Central memory CD4-positive, alpha-beta T cell (primary cell): ENCODE results near the gene CBY1.

ENCODE experiments used
- DNase-seq: peaks from one replicate; pipeline ENCODE4 v3.0.0; 2022

Gene CBY1

DNA sequence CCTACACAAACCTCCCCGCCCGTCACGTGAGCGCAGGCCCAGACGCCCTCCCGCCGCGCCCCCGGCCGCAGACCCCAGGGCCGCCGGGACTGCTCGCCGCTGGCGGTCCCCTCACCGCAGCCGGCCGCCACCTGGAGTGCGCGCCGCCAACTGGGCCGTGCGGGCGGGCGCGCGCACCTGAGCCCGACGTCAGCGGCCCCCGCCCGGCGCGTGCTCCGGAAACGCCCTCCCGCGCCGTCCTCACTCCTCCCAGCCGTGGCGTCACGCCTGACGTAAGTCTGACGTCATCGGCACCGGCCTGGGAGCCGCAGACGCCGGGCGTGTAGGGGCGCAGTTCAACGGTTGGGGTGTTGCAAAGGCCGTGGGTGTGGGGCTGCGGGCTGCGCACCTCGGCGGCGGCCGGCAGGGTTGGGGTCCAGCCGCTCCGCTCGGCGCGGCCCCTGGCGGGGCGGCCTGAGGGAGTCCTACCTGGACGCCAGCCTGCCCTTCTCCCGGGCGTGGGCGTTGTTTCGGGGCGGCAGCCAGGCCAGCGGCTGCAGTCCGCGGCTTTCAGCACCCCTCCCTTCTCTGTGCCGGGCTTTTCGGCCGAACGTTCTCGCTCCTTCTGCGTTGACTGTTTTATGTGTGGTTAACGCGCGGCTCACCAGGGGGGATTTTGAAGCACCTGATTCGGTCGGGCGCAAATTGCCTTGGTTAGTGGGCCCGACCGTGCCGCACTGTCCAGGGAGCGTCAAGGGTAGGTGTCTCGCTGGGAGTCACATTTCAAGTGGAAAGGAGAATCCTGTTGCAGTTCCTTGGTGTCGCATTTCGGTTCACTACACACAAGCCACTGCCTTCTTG lies 44.6 kb downstream of the CBY1 start, which contains the start of gene JOSD1:
TSS of gene JOSD1 (minus strand) at position 155 of the 840 bp plus-strand sequence. CDS start 956 bp downstream, outside the sequence.
- DNase-seq, result peak; percentile 99

DNA sequence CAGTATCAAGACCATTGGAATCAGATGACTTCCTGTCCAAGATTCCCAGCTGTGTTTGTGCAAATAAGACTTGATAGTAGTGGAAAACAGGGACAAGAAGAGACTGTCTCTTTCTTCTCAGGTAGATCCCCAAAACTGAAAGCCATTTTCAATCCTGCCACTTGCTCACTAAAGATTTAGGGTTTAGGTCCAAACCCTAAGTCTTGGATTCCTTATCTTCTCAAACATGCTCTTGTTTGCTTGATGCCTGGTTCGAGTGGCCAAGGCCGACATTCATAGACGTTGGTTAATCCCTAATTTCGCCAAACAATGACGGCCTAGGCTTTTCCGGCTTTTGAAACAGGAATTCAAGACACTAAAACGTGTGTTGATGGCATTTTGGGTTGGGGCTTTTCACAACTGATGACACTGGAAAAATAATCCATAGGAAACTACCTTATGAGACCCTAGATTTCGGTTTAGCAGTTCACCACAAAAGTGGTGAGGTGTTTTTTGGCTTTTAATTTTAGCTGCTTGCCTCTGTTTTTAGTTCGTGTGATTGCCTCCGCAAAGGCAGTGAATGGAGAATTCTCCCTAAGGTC lies 48.3 kb downstream of the CBY1 start:
- no peak for DNase-seq

DNA sequence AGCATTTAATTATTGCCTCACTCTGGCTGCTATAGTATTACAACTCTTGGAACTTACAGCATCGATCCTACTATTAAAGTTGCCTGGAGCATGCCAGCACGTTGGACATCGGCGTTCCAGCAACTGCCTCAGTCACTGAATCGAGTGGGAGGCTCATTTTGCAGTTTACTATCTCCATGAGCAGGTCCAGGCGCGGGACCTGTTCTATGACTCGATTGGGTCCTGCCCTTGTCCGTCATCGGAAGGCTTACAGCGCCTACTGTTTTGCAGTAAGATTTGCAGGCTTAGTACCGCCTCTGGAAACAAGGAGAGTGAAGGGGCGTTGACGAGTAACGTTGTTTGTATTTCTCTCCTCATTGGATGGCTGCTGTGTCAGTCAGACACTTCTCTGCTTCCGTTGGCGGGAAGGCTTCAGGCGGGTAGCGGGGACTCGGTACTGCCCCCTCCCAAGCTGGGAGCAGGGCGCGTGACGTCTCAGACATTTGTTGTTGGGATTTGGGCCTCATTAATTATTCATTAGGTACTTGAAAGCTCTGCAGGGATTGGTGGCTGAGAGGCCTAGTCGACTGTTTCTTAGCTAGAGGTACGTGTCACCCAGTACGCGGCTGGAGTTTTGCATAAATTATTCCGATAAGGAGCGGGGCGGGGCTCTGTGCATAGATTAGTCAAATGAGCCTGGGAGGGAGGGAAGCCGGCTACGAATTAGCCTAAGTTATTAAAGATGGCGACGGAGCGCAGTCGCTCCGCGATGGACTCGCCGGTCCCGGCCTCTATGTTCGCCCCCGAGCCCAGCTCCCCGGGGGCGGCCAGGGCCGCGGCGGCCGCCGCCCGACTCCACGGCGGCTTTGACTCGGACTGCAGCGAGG lies 49.0 kb downstream of the CBY1 start, which contains the start of gene GTPBP1:
TSS of gene GTPBP1 (plus strand) at position 710 of the 866 bp plus-strand sequence. CDS start at position 722, 12 bp downstream.
- DNase-seq, result peak; percentile 99

DNA sequence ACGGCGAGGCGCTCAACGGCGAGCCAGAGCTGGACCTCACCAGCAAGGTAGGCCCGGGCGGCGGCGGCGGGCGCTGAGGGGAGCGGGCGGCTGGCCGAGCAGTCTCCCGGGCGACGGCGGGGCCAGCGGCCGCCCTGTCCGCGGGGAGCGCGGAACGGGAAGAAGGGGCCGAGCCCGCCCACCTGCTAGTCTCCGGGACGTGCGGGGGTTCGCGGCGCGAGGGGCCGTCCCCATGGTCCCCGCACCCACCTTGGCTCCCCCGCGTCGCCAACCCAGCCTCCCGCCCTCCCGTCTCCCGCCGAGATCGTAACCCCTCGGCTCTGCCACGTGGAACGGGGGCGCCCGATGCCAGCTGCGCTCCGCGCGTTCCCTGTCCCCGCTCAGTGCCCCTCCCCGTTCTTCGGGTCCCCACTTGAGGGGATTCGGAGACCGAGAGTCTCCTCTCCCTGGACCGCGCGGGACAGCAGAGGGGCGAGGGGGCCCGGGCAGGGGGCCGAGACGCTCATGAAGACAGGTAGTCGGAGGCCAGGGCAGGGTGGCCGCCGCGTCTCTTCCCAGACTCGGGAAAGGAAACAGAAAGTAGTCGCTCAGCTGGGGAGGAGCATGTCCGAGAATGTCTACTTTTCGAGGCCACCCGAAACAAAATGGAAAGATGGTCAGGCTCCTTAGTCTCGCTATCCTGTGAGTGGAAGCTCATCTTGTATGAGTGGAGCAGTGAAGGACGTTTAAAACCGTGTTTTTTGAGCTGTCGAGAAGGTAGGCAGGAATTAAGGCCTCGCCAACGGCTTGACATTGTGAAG lies 49.9 kb downstream of the CBY1 start:
- peak; percentile 27 for DNase-seq

DNA sequence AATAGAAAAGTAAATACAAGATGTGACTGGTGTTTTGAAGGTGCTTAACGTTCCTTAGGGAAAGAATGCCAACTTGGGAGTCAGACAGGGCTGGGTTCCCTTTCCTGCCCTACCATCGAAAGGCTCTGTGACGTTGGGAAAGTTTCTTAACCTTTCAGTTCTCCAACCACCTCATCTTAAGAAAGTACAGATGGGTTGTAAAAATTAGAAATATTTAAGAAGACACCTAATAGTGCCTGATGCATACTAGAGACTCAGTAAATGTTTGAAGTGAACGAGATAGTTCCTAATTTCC lies 50.4 kb downstream of the CBY1 start:
- no peak for DNase-seq

DNA sequence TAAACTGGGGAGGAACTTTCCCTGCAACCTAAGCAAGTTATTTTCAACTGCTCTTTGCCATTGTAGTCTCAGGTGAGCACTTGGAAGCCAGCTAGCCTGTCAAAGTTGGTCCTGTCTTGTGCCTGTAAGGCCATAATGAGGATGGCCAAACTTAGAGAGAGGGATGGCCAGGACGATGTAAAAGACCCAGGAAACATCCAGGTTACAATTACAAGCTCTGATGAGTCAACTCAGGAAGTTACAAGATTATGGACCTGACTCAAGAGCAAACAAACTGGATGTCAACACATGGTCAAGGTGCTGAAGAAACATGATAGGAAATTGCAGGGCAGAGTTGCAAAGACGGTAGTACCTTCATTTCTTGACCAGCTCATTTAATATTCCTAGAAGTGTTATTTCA lies 50.9 kb downstream of the CBY1 start:
- no peak for DNase-seq

DNA sequence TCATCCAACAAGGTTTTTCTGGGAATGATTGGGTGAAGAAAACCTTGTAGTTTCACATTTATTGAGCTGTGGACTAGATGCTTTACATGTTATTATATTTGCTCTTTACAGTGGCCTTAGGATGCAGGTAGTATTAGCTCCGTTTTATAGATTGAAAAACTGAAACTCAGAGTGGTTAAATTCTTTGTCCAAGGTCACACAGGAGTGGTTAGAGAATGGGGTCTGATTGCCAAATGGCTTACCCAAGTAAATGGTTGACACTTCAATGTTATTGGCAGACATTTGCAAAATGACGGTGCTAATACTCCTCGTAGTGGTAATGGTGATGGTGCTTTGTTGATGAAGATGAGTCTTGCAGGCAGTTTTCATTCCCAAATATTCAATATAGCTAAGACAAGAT lies 51.5 kb downstream of the CBY1 start:
- DNase-seq, result no peak

DNA sequence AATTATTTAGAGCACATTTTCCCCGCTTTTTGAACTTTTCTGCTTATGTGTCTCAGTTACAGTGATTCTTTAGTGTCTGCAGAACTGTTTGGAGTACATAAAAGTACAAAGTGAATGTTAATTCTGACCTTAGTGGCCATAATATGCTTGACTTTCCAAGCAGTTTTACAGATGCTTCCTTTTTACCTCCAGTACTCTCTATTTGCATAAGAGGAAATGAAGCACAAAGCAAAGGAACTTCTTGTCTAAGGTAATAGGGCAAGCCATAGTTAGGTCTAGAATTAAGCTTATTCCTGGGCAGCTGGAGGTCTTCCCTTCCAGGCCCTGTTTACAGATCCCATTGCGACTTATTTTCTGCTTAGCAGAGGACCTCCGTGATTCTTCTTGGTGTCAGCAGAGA lies 52.9 kb downstream of the CBY1 start:
- DNase-seq, result no peak

DNA sequence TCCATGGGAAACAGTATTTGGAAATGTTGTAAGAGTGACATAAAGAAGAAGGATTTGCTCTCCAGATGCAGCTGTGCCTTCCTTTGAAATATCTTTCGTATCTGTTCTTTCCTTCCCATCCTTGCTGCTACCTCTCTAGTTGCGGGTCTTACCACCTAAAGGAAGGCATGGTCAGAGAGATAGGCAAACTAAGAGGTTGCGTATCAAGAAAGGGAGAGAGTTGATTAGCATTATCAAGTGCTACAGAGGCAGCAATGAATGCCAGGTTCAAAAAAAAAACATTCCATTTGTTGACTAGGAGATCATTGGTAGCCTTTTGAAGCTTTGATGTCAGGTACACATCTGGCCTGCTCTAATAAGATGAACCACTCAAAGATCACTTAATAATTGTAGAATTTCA lies 53.9 kb downstream of the CBY1 start:
- DNase-seq, result no peak

DNA sequence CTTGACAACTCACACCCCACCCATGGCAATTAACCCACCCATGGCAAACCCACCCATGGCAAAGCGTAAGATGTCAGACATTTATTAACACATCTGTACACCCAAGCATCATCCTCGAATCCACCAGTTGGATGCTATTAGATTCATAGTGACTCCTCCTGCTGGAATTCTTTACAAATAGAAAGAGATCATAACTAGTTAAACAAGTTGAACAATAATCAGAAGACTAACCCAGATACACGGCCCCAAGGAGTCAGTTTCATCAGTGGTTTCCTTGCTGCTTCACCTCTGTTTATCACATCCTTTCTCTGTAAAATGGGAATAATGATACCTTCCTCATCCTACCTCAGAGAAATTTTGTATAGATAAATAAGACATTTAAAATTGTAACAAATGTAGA lies 54.4 kb downstream of the CBY1 start:
- DNase-seq, result no peak

DNA sequence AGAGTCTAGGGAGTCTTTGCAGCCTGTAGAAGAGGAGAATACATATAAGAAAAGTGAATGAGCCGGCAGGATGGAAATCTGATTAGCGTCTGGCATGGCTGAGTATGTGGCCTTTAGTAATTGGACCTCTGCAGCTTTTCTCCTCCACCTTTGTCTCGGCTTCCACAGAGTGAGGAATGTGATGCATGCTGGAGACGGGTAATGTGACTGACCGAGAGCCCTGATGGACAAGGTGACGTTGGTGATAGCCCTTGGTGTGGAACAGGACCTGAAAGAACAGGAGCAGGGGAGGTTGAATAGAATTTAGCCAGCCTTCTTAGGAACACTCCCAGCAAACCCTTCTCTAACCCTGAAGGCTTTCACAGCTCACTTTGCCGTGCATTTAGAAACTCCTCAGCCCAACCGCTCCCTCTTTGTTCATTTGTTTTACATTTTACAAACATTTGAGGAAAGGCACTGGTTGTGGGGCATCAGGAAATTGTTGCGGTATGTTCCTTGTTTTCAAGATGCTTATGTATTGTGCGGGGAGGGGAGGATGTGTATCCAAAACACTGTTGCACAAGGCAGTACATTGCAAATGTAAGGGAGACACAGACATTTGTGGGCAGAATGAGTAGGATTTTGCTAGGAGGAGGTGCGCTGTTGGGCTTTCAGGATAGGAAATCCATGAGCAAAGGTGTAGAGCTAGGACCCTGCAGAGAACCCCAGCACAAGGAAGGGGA lies 56.2 kb downstream of the CBY1 start:
- DNase-seq, result no peak

DNA sequence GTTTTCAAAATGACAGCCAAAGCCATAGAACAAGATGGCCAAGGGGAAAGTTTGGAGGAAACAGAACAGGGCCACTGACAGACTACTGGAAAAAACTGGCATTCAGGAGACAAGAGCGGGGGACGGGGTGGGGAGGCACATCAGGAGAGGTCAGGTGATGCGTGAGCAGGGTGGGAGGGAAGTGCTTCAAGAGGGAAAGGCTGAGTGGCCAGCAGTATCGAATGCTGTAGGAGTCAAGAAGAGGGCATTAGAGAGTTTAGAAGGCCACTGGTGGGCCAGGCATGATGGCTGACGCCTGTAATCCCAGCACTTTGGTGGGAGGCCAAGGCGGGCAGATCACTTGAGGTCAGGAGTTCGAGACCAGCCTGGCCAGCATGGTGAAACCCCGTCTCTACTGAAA lies 57.5 kb downstream of the CBY1 start:
- no peak for DNase-seq

DNA sequence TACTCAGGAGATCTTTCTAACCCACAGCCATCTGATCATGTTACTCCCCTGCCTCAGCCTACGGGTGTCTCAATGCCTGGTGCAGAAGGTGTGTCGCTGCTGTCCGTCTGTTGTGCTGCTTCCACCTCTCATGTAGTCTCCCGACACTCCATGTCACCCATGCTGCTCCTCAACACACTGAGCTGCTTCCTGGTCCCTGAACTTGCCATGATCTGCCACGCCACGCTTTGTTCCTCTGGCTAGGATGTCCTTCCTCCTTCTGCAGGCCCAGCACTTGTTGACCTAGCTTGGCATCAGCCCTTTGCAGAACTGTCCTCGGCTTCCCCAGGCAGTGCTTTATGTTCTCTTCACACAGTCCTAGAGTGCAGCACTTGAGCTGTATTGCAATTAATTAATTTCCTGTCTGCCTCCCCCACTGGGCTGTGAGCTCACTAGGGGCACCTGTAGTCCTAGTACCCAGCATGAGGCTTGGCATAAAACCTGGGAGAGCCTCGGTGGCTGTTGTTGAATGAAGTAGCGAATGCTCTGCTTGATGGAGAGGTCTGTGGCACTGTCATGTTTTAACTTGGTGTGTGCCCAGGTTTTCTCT lies 58.8 kb downstream of the CBY1 start:
- no peak for DNase-seq

DNA sequence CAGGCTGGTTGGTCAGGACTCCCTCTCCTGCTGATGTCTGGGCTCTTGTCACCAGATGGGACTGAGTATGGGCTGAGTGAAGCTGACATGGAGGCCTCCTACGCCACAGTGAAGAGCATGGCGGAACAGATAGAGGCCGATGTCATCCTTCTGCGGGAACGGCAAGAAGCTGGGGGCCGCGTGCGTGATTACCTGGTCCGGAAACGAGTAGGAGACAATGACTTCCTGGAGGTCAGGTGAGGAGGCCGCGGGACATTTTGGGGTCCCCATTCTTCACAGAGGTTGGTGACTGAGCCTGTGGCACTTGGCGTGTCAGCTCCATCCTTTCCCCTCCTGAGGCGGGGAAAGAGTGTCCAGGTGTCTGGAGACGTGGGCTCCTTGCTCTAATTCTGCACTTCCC lies 59.4 kb downstream of the CBY1 start:
- DNase-seq, result no peak

DNA sequence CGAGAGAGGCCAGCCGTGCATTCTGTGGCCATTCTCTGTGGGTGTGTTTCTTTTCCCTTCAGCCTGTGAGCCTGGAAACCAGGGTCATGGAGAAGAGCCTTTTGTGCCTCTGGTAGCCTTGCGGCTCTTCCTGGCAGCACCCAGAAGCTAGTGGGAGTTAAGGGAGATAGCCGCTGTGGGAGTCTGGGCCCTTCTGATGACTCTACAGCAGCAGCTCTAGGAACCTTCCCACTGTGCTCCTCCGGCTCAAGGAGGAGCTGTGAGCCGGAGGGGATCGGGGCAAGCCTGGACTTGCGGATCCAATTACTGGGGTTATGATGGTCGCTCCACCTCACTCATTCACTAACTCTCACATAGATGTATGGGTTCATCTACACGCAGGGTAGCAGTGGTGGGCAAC lies 59.8 kb downstream of the CBY1 start:
- DNase-seq, result no peak

DNA sequence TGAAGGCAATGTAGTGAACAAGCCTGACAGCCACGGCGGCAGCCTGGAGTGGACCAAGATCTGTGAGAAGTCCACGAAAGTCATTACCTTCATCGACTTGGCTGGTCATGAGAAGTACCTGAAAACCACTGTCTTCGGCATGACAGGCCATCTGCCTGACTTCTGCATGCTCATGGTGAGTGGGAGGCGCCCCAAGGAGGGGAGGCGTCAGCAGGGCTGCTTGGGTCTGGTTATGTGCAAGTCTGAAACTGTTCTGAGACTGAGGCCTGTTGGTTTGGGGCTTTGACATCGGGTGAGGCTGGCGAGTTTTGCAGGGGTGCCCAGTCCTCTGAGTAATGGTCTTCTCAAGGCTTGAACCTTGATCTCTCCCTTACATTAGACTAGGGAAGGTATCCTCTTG lies 60.4 kb downstream of the CBY1 start:
- no peak for DNase-seq

DNA sequence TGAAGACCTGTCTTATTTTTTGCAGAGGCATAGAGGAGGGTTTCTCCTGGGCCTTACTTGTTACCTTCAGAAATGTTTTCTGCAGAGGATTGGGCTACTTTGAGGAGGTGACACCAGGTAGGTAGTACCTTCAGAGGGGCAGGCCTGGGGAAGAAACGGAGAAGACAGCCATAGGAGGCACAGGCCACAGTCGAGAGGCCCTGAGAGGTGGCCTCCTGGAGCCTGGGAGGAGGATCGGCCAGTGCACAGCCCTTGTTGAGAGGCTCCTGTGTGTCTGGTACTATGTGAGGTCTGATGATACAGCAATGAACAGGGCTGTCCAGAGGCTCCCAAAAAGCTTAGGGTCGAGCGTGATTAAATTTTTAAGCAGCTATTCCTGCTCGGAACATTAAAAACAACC lies 60.8 kb downstream of the CBY1 start:
- no peak for DNase-seq

DNA sequence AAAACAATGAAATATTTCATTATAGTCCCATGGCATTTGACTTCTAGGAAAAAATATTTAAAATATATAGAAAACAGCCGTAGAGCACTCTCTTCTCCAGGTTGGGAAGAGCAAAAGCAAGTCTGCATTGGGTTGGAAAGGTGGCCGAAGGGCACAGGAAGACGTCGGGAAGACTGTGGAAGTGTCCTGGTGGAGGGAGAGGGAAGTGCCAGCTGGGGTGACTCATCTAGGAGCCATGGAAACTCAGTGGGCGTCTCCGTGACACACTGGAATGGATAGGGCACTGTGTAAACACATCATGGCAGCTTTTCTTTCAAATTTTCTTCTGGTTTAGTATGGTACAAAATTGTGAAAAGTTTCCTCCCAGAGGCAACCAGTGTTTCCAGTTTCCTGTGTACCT lies 62.0 kb downstream of the CBY1 start:
- no peak for DNase-seq

DNA sequence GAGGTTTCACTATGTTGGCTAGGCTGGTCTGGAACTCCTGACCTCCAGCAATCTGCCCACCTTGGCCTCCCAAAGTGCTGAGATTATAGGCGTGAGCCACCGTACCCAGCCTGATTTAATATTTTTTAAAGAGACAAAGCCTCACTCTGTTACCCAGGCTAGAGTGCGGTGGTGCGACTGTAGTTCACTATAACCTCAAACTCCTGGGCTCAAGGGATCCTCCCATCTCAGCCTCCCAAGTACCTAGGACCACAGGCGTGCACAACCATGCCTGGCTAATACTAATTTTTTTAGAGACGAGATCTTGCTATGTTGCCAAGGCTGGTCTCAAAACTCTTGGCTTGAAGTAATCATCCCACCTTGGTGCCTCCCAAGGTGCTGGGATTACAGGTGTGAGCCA lies 62.8 kb downstream of the CBY1 start:
- no peak for DNase-seq

DNA sequence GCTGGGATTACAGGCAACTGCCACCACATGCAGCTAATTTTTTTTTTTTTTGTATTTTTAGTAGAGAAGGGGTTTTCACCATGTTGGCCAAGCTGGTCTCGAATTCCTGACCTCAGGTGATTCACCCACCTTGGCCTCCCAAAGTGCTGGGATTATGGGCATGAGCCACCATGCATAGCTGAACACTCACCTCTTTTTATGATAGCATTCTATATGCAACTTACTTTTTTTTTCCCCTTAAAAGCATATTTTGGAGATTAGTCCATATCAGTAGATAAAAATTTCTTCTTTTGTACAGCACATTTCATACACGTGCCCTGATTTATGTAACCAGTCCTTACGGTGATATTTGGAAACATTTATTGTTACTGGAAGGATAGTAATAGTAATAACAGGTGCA lies 63.9 kb downstream of the CBY1 start:
- DNase-seq, result no peak

DNA sequence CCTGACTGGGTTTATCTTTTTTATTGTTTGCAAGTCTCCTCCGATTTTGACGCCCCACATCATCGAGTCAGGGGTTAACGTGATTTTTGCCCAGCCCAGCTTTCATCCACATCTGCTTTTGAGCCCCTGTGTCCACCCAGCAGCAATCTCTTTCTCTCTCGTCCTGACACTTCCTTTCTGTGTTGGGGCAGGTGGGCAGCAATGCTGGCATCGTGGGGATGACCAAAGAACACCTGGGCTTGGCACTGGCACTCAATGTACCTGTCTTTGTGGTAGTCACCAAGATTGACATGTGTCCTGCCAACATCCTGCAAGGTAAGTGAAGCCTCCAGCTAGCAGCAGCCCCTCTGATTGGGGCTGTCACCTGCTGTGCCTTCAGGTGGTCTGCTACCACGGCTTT lies 65.1 kb downstream of the CBY1 start:
- DNase-seq, result no peak
